Measurements from ENCODE around the gene NCK2. TPM values are rescaled to one million over a fixed set of nuclear protein-coding genes. Genes with fewer than 3 reads are reported as not detected.

The NCK2 gene
- total and polyA plus RNA-seq, 7 experiments from 2014 or later, result 30.8 to 134 (median 105) TPM

DNA sequence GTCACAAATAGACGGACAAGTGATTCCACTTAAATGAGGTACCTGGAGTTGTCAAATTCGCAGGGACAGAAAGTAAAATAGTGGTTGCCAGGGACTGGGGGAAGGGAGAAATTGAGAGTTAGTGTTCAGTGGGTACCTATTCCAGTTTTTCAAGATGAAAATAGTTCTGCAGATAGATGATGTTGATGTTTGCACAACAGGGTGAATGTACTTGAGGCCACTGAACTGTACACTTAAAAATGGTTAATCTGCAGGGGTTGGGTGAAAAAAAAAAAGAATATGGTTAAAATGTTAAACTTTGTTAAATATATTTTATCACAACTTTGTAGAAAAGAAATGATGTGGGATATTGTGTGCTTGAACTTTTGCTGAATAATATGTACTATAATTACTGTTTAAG is 102.3 kb downstream of the NCK2 start:
- Mint-ChIP-seq H3K36me3 (peaks cover 13 to 50% (median 23%) of the 10 kb centered on the region in 5 donors), H3K9me3 (peaks cover 0 to 4% (median 0%) of the 10 kb centered on the region in 11 donors), H3K27ac (peak overlapping the region; percentile 32 to 94 (median 78)), H3K4me1 (peaks cover 43 to 95% (median 85%) of the 10 kb centered on the region in 7 donors), H3K27me3 (no peaks in the 10 kb centered on the region), H3K4me3 (peak overlapping the region in 4 of 10 donors; percentile 8 to 33 (median 28))
- ATAC-seq (no peak), DNase-seq (no peak)
- no peaks in the 10 kb centered on the region for H3K36me3 ChIP-seq (ENCODE audit: control insufficient read depth in 2 of 3, insufficient read depth in 3 of 3, low read length in 3 of 3)
- H3K9me3 ChIP-seq (ENCODE audit: control insufficient read depth in 2 of 3, low read length in 3 of 3), result no peaks in the 10 kb centered on the region
- intact Hi-C loops (cut with micrococcal nuclease), result no loop called here
- ChIA-PET POLR2A (interaction anchor here (0.9 to 1.6 kb wide), 2 partner anchors 9 kb away, joined by 3 to 4 read pairs; no protein-coding TSS in a partner anchor), CTCF (interaction anchor here (0.7 to 1.0 kb wide), 2 partner anchors 12 to 809 kb away, joined by 3 read pairs; partner anchors contain the start of gene MRPS9)
- no peak overlapping the region for H3K27ac ChIP-seq (ENCODE audit: low read depth, low read length)
- no peaks in the 10 kb centered on the region for H3K27me3 ChIP-seq (ENCODE audit: control insufficient read depth in 2 of 2, insufficient read depth in 2 of 2, low read length in 2 of 2)
- no peak overlapping the region for H3K4me3 ChIP-seq (ENCODE audit: low read length)
- H3K4me1 ChIP-seq (ENCODE audit: control insufficient read depth in 2 of 2, insufficient read depth in 2 of 2, low read length in 2 of 2), result peaks cover 35 to 46% of the 10 kb centered on the region in 2 donors

- ATAC-seq, result no peak
- Histone ChIP-seq H3K9me3 (ENCODE audit: control insufficient read depth in 2 of 3, low read length in 3 of 3) (no peaks in the 10 kb centered on the region), H3K4me3 (ENCODE audit: low read length) (no peak overlapping the region), H3K27me3 (ENCODE audit: control insufficient read depth in 2 of 2, insufficient read depth in 2 of 2, low read length in 2 of 2) (no peaks in the 10 kb centered on the region), H3K27ac (ENCODE audit: low read depth, low read length) (peak overlapping the region; percentile 16), H3K36me3 (ENCODE audit: control insufficient read depth in 2 of 3, insufficient read depth in 3 of 3, low read length in 3 of 3) (no peaks in the 10 kb centered on the region), H3K4me1 (ENCODE audit: control insufficient read depth in 2 of 2, insufficient read depth in 2 of 2, low read length in 2 of 2) (peaks cover 27 to 49% of the 10 kb centered on the region in 2 donors)
- no peaks in the 10 kb centered on the region for H3K27me3 Mint-ChIP-seq
- H3K9me3 Mint-ChIP-seq, result peaks cover 0 to 4% (median 0%) of the 10 kb centered on the region in 11 donors
- H3K36me3 Mint-ChIP-seq, result peaks cover 14 to 57% (median 28%) of the 10 kb centered on the region in 5 donors
- CTCF ChIA-PET, result interaction anchor here (1.0 kb wide), 1 partner anchor 11 kb away, joined by 3 read pairs; no protein-coding TSS in a partner anchor
- peak overlapping the region in 9 of 10 donors; percentile 0 to 44 (median 27) for H3K4me3 Mint-ChIP-seq
- no peak for DNase-seq
- H3K4me1 Mint-ChIP-seq, result peaks cover 43 to 94% (median 85%) of the 10 kb centered on the region in 7 donors
- intact Hi-C loops (cut with micrococcal nuclease), result no loop called here
- H3K27ac Mint-ChIP-seq, result peak overlapping the region; percentile 5 to 94 (median 72)
- POLR2A ChIA-PET, result interaction anchor here (1.6 kb wide), 1 partner anchor 10 kb away, joined by 4 read pairs; no protein-coding TSS in a partner anchor
These were observed 103.7 kb downstream of the NCK2 start for GRCh38 chr2:105848367-105848766.

GRCh38 chr2:105849431-105850179 is 104.9 kb downstream of the NCK2 start:
- Histone ChIP-seq H3K27me3 (ENCODE audit: control insufficient read depth in 2 of 2, insufficient read depth in 2 of 2, low read length in 2 of 2) (no peaks in the 10 kb centered on the region), H3K9me3 (ENCODE audit: control insufficient read depth in 2 of 3, low read length in 3 of 3) (no peaks in the 10 kb centered on the region), H3K4me3 (ENCODE audit: low read length) (no peak overlapping the region), H3K27ac (ENCODE audit: low read depth, low read length) (peak overlapping the region; percentile 17), H3K36me3 (ENCODE audit: control insufficient read depth in 2 of 3, insufficient read depth in 3 of 3, low read length in 3 of 3) (no peaks in the 10 kb centered on the region), H3K4me1 (ENCODE audit: control insufficient read depth in 2 of 2, insufficient read depth in 2 of 2, low read length in 2 of 2) (peaks cover 20 to 41% of the 10 kb centered on the region in 2 donors)
- Mint-ChIP-seq H3K4me1 (peaks cover 42 to 90% (median 85%) of the 10 kb centered on the region in 7 donors), H3K4me3 (peak overlapping the region in 3 of 10 donors; percentile 12 to 58 (median 18)), H3K36me3 (peaks cover 19 to 54% (median 29%) of the 10 kb centered on the region in 5 donors), H3K9me3 (peaks cover 0 to 4% (median 0%) of the 10 kb centered on the region in 11 donors), H3K27me3 (no peaks in the 10 kb centered on the region), H3K27ac (peak overlapping the region in 8 of 9 donors; percentile 60 to 94 (median 85))
- intact Hi-C loops (cut with micrococcal nuclease), result no loop called here
- DNase-seq (no peak), ATAC-seq (no peak)
- ChIA-PET POLR2A (no interaction called here), CTCF (interaction anchor here (0.9 to 1.2 kb wide), 4 partner anchors 16 to 254 kb away, joined by 3 to 4 read pairs (median 3); no protein-coding TSS in a partner anchor)

DNA sequence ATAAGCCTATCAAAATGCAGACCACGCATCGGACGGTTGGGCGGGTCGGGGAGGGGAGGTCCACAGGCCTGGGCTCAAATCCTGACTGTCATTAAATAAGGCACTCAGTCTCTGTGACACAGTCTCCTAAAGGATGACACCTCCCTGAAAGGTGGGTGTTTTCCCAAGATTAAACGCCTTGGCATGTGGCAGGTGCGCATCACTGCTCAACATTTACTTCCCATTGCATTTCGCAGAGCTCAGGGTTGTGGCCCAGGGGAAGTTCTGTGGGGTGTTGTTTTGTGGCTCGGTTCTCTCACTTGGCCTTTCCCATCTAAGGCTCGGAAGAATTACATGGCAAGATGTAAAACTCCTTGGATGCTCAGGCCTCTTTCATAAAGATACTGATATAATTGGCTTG is 107.4 kb downstream of the NCK2 start:
- H3K27me3 ChIP-seq (ENCODE audit: control insufficient read depth in 2 of 2, insufficient read depth in 2 of 2, low read length in 2 of 2), result no peaks in the 10 kb centered on the region
- no peaks in the 10 kb centered on the region for H3K36me3 ChIP-seq (ENCODE audit: control insufficient read depth in 2 of 3, insufficient read depth in 3 of 3, low read length in 3 of 3)
- intact Hi-C loops (cut with micrococcal nuclease), result no loop called here
- peaks cover 0 to 4% (median 0%) of the 10 kb centered on the region in 11 donors for H3K9me3 Mint-ChIP-seq
- H3K27ac Mint-ChIP-seq, result peak overlapping the region in 8 of 9 donors; percentile 4 to 94 (median 66)
- H3K9me3 ChIP-seq (ENCODE audit: control insufficient read depth in 2 of 3, low read length in 3 of 3), result no peaks in the 10 kb centered on the region
- peaks cover 33 to 90% (median 87%) of the 10 kb centered on the region in 7 donors for H3K4me1 Mint-ChIP-seq
- ATAC-seq, result no peak
- no peak overlapping the region for H3K4me3 ChIP-seq (ENCODE audit: low read length)
- DNase-seq, result no peak
- H3K27me3 Mint-ChIP-seq, result no peaks in the 10 kb centered on the region
- peaks cover 9 to 57% (median 25%) of the 10 kb centered on the region in 5 donors for H3K36me3 Mint-ChIP-seq
- POLR2A ChIA-PET, result interaction anchor here (0.5 to 0.6 kb wide), 3 partner anchors 11 to 218 kb away, joined by 3 to 4 read pairs (median 3); no protein-coding TSS in a partner anchor
- H3K27ac ChIP-seq (ENCODE audit: low read depth, low read length), result no peak overlapping the region
- peaks cover 36 to 43% of the 10 kb centered on the region in 2 donors for H3K4me1 ChIP-seq (ENCODE audit: control insufficient read depth in 2 of 2, insufficient read depth in 2 of 2, low read length in 2 of 2)
- CTCF ChIA-PET, result no interaction called here
- H3K4me3 Mint-ChIP-seq, result peak overlapping the region in 5 of 10 donors; percentile 10 to 33 (median 20)

DNA sequence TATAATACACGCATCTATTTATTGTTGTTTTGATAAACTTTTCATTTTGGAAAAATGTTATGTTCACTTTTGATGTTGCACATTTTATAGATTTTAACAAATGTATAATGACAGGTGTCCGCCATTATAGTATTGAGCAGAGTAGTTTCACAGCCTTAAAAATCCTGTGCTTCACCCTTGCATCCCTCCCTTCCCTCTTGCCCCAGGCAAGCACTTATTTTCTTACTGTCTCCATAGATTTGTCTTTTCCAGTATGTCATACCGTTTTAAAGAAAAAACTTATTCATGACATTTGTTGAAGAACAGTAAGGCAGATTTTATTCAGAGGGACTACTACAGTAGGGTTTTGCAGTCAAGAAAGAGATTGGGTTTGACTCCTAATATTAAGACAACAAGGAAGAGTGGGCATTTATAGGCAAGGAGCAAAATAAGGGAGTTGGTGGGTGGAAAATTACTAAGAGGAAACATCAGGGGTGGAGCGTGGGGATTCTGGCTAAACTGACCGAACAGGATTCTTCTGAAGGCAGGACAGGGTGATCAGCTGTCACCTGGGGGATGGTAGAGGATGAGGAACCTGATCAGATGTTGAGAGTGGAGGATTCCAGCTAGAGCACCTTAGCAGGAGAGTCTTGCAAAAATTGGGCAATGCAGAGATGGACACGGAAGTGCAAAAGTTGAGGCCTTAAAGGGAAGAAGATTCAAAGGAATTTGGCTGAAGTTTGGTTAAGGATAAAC is 108.8 kb downstream of the NCK2 start:
- H3K9me3 Mint-ChIP-seq, result peaks cover 0 to 4% (median 0%) of the 10 kb centered on the region in 11 donors
- Histone ChIP-seq H3K36me3 (ENCODE audit: control insufficient read depth in 2 of 3, insufficient read depth in 3 of 3, low read length in 3 of 3) (no peaks in the 10 kb centered on the region), H3K27ac (ENCODE audit: low read depth, low read length) (peak overlapping the region; percentile 33), H3K4me3 (ENCODE audit: low read length) (no peak overlapping the region), H3K4me1 (ENCODE audit: control insufficient read depth in 2 of 2, insufficient read depth in 2 of 2, low read length in 2 of 2) (peaks cover 51 to 53% of the 10 kb centered on the region in 2 donors), H3K27me3 (ENCODE audit: control insufficient read depth in 2 of 2, insufficient read depth in 2 of 2, low read length in 2 of 2) (no peaks in the 10 kb centered on the region), H3K9me3 (ENCODE audit: control insufficient read depth in 2 of 3, low read length in 3 of 3) (no peaks in the 10 kb centered on the region)
- H3K4me3 Mint-ChIP-seq, result peak overlapping the region in 2 of 10 donors; percentile 14 to 24
- ChIA-PET CTCF (no interaction called here), POLR2A (no interaction called here)
- H3K36me3 Mint-ChIP-seq, result peaks cover 9 to 49% (median 27%) of the 10 kb centered on the region in 5 donors
- intact Hi-C loops (cut with micrococcal nuclease), result no loop called here
- peak overlapping the region; percentile 40 to 94 (median 72) for H3K27ac Mint-ChIP-seq
- H3K27me3 Mint-ChIP-seq, result no peaks in the 10 kb centered on the region
- no peak for DNase-seq
- ATAC-seq, result no peak
- peaks cover 35 to 90% (median 87%) of the 10 kb centered on the region in 7 donors for H3K4me1 Mint-ChIP-seq

GRCh38 chr2:105854972-105855371 is 110.3 kb downstream of the NCK2 start:
- H3K36me3 ChIP-seq (ENCODE audit: control insufficient read depth in 2 of 3, insufficient read depth in 3 of 3, low read length in 3 of 3), result no peaks in the 10 kb centered on the region
- Mint-ChIP-seq H3K36me3 (peaks cover 9 to 45% (median 31%) of the 10 kb centered on the region in 5 donors), H3K27me3 (no peaks in the 10 kb centered on the region), H3K9me3 (peaks cover 0 to 4% (median 0%) of the 10 kb centered on the region in 11 donors), H3K27ac (peak overlapping the region; percentile 55 to 94 (median 88)), H3K4me3 (peak overlapping the region; percentile 0 to 50 (median 30)), H3K4me1 (peaks cover 39 to 90% (median 87%) of the 10 kb centered on the region in 7 donors)
- H3K9me3 ChIP-seq (ENCODE audit: control insufficient read depth in 2 of 3, low read length in 3 of 3), result no peaks in the 10 kb centered on the region
- DNase-seq (no peak), ATAC-seq (no peak)
- intact Hi-C loops (cut with micrococcal nuclease), result loop anchor here (5.0 kb wide), 2 partner anchors 37 to 103 kb away; no protein-coding TSS in a partner anchor
- no peaks in the 10 kb centered on the region for H3K27me3 ChIP-seq (ENCODE audit: control insufficient read depth in 2 of 2, insufficient read depth in 2 of 2, low read length in 2 of 2)
- H3K4me1 ChIP-seq (ENCODE audit: control insufficient read depth in 2 of 2, insufficient read depth in 2 of 2, low read length in 2 of 2), result peaks cover 56 to 59% of the 10 kb centered on the region in 2 donors
- H3K4me3 ChIP-seq (ENCODE audit: low read length), result no peak overlapping the region
- ChIA-PET POLR2A (interaction anchor here (0.6 kb wide), 1 partner anchor 58 kb away, joined by 3 read pairs; no protein-coding TSS in a partner anchor), CTCF (interaction anchor here (0.9 kb wide), 1 partner anchor 278 kb away, joined by 3 read pairs; no protein-coding TSS in a partner anchor)
- peak overlapping the region; percentile 38 for H3K27ac ChIP-seq (ENCODE audit: low read depth, low read length)
